Measurements from ENCODE around the gene CREB3L4.
A peak's percentile ranks its signal among the peaks of the same experiment; 100 is the strongest.

DNA sequence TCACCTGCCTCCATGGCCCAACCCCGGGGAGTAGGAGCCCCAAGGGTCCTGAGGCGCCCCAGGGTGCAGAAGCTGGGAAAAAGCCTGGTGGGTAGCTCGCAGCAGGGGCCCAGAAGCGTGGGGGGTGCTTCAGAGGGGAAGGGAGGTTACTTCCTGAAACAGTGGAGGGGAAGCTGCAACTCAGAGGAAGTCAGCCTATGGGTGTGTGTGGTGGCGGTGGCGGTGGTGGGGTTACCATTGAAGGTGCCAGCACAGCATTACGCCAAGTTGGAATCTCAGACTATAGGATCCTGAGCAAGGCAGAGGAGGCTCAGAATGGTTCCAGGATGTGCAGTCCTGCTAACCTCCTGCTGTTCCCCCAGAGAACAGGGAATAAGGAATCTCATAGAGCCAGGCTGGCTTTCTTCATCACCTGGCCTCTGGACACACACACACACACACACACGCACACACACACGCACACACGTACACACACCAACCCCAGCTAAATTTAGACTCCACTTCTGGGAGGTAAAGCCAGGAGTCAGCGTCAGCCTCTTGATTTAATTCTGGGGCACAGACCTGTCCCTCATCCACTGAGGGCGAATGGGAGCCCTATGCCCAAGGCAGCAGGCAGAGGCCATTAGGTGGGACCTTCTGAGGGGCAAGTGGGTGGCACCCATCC is 22.4 kb upstream of the CREB3L4 start:
- TF ChIP-seq POLR2A (IDR thresholded peaks at IDR 0.05; ENCODE audit: low read depth, low read length), result peak; percentile 58
- no peak for TF ChIP-seq TAF1 (IDR thresholded peaks at IDR 0.05; ENCODE audit: borderline replicate concordance, low read depth, low read length)
